PC-3 (cell line): ENCODE measurements around the gene GPR84. TPM values are rescaled to one million over a fixed set of nuclear protein-coding genes. Genes with fewer than 3 reads are reported as not detected.

ENCODE experiments used
- ATAC-seq: fragments of 200-7000 bp; cut with Tn5 transposase; 2 replicates; pipeline ENCODE4 v1.9.1; 2020; ENCODE audit warnings: mild to moderate bottlenecking, moderate library complexity
- BruUV-seq: library from RNA; stranded (reverse); fragments of 400-500 nt; replicated peaks from 2 replicates; lab custom pipeline; 2021; lab: Mats Ljungman, UMichigan
- CTCF ChIA-PET: fragments of 300-600 bp; sonication (Branson Sonifier 250); formaldehyde crosslinking; loops from one replicate; lab custom pipeline; 2022; ENCODE audit warnings: antibody characterized with exemption; lab: Charles Lee
- POLR2A ChIA-PET: fragments of 300-600 bp; sonication (Branson Sonifier 250); formaldehyde crosslinking; loops from one replicate; lab custom pipeline; 2022; ENCODE audit warnings: antibody characterized with exemption; ENCODE audit not compliant: unreplicated experiment; lab: Charles Lee
- DNase-seq: peaks from one replicate; pipeline ENCODE4 v3.0.0-alpha.2; 2015
- H2AFZ ChIP-seq: fragments of 300-600 bp; sonication (generic); 2 replicates; pipeline ENCODE4 v1.6.0; 2016; ENCODE audit warnings: antibody characterized with exemption, low read length
- H3F3A ChIP-seq: fragments of 300-600 bp; sonication (generic); one replicate; pipeline ENCODE4 v1.6.0; 2017; ENCODE audit warnings: antibody characterized with exemption, low read length, control low read depth, mild to moderate bottlenecking; ENCODE audit not compliant: unreplicated experiment
- H3K27ac ChIP-seq: fragments of 300-600 bp; sonication (generic); 2 replicates; pipeline ENCODE4 v1.5.1; 2016; ENCODE audit warnings: mild to moderate bottlenecking, low read length
- H3K27me3 ChIP-seq: fragments of 300-600 bp; sonication (generic); 2 replicates; pipeline ENCODE4 v1.6.1; 2016; ENCODE audit warnings: low read length, mixed read lengths
- H3K36me3 ChIP-seq: fragments of 300-600 bp; sonication (generic); 2 replicates; pipeline ENCODE4 v1.6.1; 2016; ENCODE audit warnings: low read depth, mixed run types, low read length, mixed read lengths
- H3K4me1 ChIP-seq: fragments of 300-600 bp; sonication (generic); 2 replicates; pipeline ENCODE4 v1.5.1; 2016; ENCODE audit warnings: low read length; ENCODE audit not compliant: insufficient read depth
- H3K4me2 ChIP-seq: fragments of 300-600 bp; sonication (generic); 2 replicates; pipeline ENCODE4 v1.6.0; 2016; ENCODE audit warnings: low read length
- H3K4me3 ChIP-seq: fragments of 300-600 bp; sonication (generic); 2 replicates; pipeline ENCODE4 v1.5.1; 2016; ENCODE audit warnings: mild to moderate bottlenecking, low read length, mixed read lengths
- H3K79me2 ChIP-seq: fragments of 300-600 bp; sonication (generic); 2 replicates; pipeline ENCODE4 v1.6.1; 2017; ENCODE audit warnings: low read length, mixed read lengths
- H3K9ac ChIP-seq: fragments of 300-600 bp; sonication (generic); 2 replicates; pipeline ENCODE4 v1.6.0; 2016; ENCODE audit warnings: mild to moderate bottlenecking, low read length
- H3K9me2 ChIP-seq: fragments of 300-600 bp; sonication (generic); replicated peaks from 2 replicates; pipeline ENCODE4 v1.6.1; 2016; ENCODE audit warnings: mixed run types, low read length, mixed read lengths
- H3K9me3 ChIP-seq: fragments of 300-600 bp; sonication (generic); 2 replicates; pipeline ENCODE4 v1.6.1; 2016; ENCODE audit warnings: low read length, mixed read lengths
- H4K20me1 ChIP-seq: fragments of 300-600 bp; sonication (generic); 2 replicates; pipeline ENCODE4 v1.6.1; 2016; ENCODE audit warnings: low read length, mixed read lengths
- EZH2 ChIP-seq: fragments of 300-600 bp; sonication (generic); IDR thresholded peaks from one replicate; pipeline ENCODE4 v1.6.1; 2017; ENCODE audit warnings: antibody characterized with exemption, mild to moderate bottlenecking, low read length; ENCODE audit not compliant: unreplicated experiment
- EZH2phosphoT487 ChIP-seq: fragments of 300-600 bp; sonication (generic); IDR thresholded peaks from 2 replicates; pipeline ENCODE4 v1.6.1; 2018; ENCODE audit warnings: mild to moderate bottlenecking, antibody characterized with exemption, low read length, borderline replicate concordance
- intact Hi-C: fragments of 100-400 bp; cut with micrococcal nuclease; formaldehyde crosslinking; loops from 2 replicates; pipeline ENCODE4 v1.9.0; 2023
- total RNA-seq: library from RNA; depleted of rRNA; stranded (reverse); fragments of >200 nt; gene quantifications from 2 replicates; pipeline ENCODE4 v1.2.3, GENCODE V29; 2014
- TF ChIP-seq, protein P1 (sequence below): fragments of 300-600 bp; sonication (generic); conservative IDR thresholded peaks from 2 replicates; pipeline ENCODE4 v1.5.1; 2017; ENCODE audit warnings: antibody characterized with exemption, low read depth, mild to moderate bottlenecking, low read length

The GPR84 gene
- total RNA-seq, 1 experiment from 2014 or later = not detected

DNA sequence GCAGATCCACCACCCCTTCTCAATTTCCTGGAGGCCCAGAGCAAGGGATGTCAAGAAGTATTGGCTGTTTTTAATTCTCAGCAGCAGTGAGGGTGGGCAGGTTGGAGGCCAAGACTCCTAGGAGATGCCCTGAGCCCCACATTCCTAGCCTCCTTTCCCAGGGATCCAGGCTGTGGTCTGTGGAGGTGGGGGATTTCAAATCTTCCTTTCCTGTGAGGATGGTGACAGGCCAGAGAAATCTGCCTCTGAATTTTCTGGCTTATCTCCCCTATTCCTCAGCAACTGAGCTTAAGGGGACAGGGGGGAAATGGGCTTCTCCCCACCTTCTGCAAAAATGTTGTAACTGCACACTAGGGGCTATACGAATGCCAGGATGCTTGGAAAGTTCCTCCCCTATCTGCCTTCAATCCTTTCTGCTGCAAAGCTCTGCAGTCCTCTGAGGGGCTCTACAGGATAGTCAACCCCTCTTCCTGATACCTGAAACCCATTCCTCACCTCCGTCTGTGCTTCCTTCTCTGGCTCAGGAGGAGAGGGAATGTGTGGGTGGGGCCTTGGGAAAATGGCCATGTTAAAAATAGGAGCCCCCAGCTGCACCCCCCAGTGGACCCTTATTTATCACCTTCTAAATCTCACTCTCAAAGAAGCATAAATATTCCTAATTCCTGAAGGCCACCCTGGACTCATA lies 6.6 kb downstream of the GPR84 start:
- no TSS peak for BruUV-seq
- H4K20me1 ChIP-seq = no peaks in the 10 kb centered on the region
- ChIA-PET CTCF (interaction anchor here (0.6 kb wide), 1 partner anchor 126 kb away, joined by 5 read pairs; no protein-coding TSS in a partner anchor), POLR2A (no interaction called here)
- H3K27ac ChIP-seq = no peak overlapping the region
- peaks cover 28% of the 10 kb centered on the region for H3K4me1 ChIP-seq
- TF ChIP-seq, protein P1, sequence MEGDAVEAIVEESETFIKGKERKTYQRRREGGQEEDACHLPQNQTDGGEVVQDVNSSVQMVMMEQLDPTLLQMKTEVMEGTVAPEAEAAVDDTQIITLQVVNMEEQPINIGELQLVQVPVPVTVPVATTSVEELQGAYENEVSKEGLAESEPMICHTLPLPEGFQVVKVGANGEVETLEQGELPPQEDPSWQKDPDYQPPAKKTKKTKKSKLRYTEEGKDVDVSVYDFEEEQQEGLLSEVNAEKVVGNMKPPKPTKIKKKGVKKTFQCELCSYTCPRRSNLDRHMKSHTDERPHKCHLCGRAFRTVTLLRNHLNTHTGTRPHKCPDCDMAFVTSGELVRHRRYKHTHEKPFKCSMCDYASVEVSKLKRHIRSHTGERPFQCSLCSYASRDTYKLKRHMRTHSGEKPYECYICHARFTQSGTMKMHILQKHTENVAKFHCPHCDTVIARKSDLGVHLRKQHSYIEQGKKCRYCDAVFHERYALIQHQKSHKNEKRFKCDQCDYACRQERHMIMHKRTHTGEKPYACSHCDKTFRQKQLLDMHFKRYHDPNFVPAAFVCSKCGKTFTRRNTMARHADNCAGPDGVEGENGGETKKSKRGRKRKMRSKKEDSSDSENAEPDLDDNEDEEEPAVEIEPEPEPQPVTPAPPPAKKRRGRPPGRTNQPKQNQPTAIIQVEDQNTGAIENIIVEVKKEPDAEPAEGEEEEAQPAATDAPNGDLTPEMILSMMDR = no peak
- no peak for TF ChIP-seq EZH2
- TF ChIP-seq EZH2phosphoT487 = no peak
- H2AFZ ChIP-seq = no peak overlapping the region
- no peaks in the 10 kb centered on the region for H3K9me3 ChIP-seq
- H3K9me2 ChIP-seq = no peaks in the 10 kb centered on the region
- H3K36me3 ChIP-seq = no peaks in the 10 kb centered on the region
- intact Hi-C loops = no loop called here
- no peaks in the 10 kb centered on the region for H3F3A ChIP-seq
- H3K9ac ChIP-seq = no peak overlapping the region; the same call in 1 of the 2 replicates
- peak overlapping the region; percentile 99 for H3K4me2 ChIP-seq
- no peak for DNase-seq
- H3K4me3 ChIP-seq = peak overlapping the region; percentile 81
- H3K27me3 ChIP-seq = no peaks in the 10 kb centered on the region
- ATAC-seq = no peak
- H3K79me2 ChIP-seq = no peaks in the 10 kb centered on the region

DNA sequence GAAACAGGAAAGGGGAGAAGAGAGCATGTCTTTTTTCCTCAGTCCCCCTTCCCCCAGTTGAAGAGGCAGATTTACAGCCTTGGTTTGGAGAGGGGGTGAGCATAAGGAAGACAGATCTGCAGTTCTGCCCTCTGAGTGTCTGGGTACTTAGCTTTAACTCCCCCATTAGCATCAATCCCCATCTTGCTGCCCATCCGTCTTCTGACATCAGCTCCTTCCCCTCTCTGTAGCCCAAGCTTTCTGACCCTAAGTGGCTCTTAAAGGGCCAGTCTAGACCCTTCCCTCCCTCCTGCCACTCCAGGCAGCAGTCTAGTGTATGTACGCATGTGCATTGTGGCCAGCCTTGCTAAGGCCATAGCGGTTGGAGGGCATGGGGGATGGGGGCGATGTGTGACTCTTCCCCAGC lies 7.3 kb downstream of the GPR84 start:
- H3K27me3 ChIP-seq = no peaks in the 10 kb centered on the region
- ChIA-PET CTCF (no interaction called here), POLR2A (no interaction called here)
- H3K4me1 ChIP-seq = peaks cover 28% of the 10 kb centered on the region
- TF ChIP-seq EZH2 (no peak), EZH2phosphoT487 (no peak)
- TF ChIP-seq, protein P1 = no peak
- no peaks in the 10 kb centered on the region for H3K9me3 ChIP-seq
- H3K4me3 ChIP-seq = no peak overlapping the region
- intact Hi-C loops = no loop called here
- H2AFZ ChIP-seq = no peak overlapping the region
- H3K27ac ChIP-seq = no peak overlapping the region
- no peaks in the 10 kb centered on the region for H3K36me3 ChIP-seq
- H3K9ac ChIP-seq = no peak overlapping the region
- H3K79me2 ChIP-seq = no peaks in the 10 kb centered on the region
- no TSS peak for BruUV-seq
- no peak overlapping the region for H3K4me2 ChIP-seq
- no peak for ATAC-seq
- no peaks in the 10 kb centered on the region for H3F3A ChIP-seq
- H4K20me1 ChIP-seq = no peaks in the 10 kb centered on the region
- DNase-seq = no peak
- H3K9me2 ChIP-seq = no peaks in the 10 kb centered on the region

DNA sequence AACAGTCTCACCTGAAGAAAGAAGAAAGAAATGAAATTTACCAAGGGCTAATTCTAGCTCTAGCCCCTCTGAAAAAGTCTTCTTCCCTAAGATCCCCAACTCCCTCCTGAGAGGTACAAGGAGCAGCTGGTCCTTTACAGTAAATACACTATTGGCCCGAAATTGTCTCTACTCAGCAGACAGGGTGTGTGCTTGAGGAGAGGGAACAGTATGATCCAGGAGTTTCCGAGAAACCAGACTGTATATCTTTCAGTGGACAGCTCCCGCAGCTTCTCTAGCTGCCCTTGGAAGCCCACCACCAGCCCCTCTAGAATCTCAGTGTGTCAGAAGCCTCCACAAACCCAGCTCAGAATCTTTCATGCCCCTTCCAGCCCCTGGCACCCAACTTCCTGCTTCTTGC lies 8.1 kb downstream of the GPR84 start:
- TF ChIP-seq EZH2 = no peak
- no peak for TF ChIP-seq EZH2phosphoT487
- TF ChIP-seq, protein P1 = no peak

More for the DNA sequence above, 8.1 kb downstream of the GPR84 start:
- ATAC-seq (no peak), DNase-seq (no peak)
- Histone ChIP-seq H2AFZ (no peak overlapping the region), H4K20me1 (no peaks in the 10 kb centered on the region), H3K4me2 (no peak overlapping the region), H3K9ac (no peak overlapping the region), H3K27ac (no peak overlapping the region), H3K27me3 (no peaks in the 10 kb centered on the region), H3K9me3 (no peaks in the 10 kb centered on the region), H3K9me2 (no peaks in the 10 kb centered on the region), H3F3A (no peaks in the 10 kb centered on the region), H3K79me2 (no peaks in the 10 kb centered on the region), H3K36me3 (peaks cover 7% of the 10 kb centered on the region; the same call in 1 of the 2 replicates), H3K4me1 (peaks cover 28% of the 10 kb centered on the region), H3K4me3 (no peak overlapping the region)
- CTCF ChIA-PET = no interaction called here
- no TSS peak for BruUV-seq
- intact Hi-C loops = no loop called here
- POLR2A ChIA-PET = no interaction called here
